SK-N-SH (cell line): ENCODE data around the gene KCTD3. TPM values are rescaled to one million over a fixed set of nuclear protein-coding genes. Genes with fewer than 3 reads are reported as not detected.

Experiments
- CTCF ChIA-PET: fragments of 300-600, 350-600 bp; formaldehyde crosslinking; extraction: SDS; loops from one replicate; lab custom pipeline; 2021; lab: Yijun Ruan, JAX
- POLR2A ChIA-PET: fragments of 350-600 bp; sonication (Branson Sonifier 250); formaldehyde crosslinking; extraction: SDS; loops from one replicate; lab custom pipeline; 2020; ENCODE audit warnings: antibody characterized with exemption, inconsistent platforms; lab: Yijun Ruan, JAX
- DNase-seq: peaks from one replicate; pipeline ENCODE4 v3.0.0; 2012
- H2AFZ ChIP-seq: fragments of 200-600 bp; sonication (generic); 2 replicates; pipeline ENCODE4 v1.8.1; 2016; ENCODE audit warnings: antibody characterized with exemption, mild to moderate bottlenecking, low read depth
- H3F3A ChIP-seq: fragments of 200-600 bp; sonication (generic); replicated peaks from 2 replicates; pipeline ENCODE3; 2016; ENCODE audit warnings: antibody characterized with exemption, mild to moderate bottlenecking; ENCODE audit not compliant: insufficient read depth
- H3K27ac ChIP-seq, 2 experiments: fragments of 200-500 bp in 1 of 2; fragments of 200-600 bp in 1 of 2; sonication (Bioruptor generic) in 1 of 2; sonication (generic), shearing (Covaris generic) in 1 of 2; 2 replicates each; pipeline versions ENCODE4 v1.5.1 to v1.6.1; 2014 to 2016; ENCODE audit warnings: low read depth in 2 of 2, inconsistent platforms in 1 of 2, low read length in 1 of 2, mild to moderate bottlenecking in 1 of 2, mixed read lengths in 1 of 2
- H3K27me3 ChIP-seq: fragments of 200-600 bp; sonication (generic), shearing (Covaris generic); 2 replicates; pipeline ENCODE4 v1.6.1; 2016; ENCODE audit warnings: mixed run types; ENCODE audit not compliant: insufficient read depth
- H3K36me3 ChIP-seq, 2 experiments: fragments of 200-500 bp in 1 of 2; fragments of 200-600 bp in 1 of 2; sonication (Bioruptor generic) in 1 of 2; sonication (generic) in 1 of 2; replicated peaks in 1 of 2; 2 replicates each; pipeline versions ENCODE3 to v1.5.1; 2014 to 2016; ENCODE audit warnings: low read length in 1 of 2, mild to moderate bottlenecking in 1 of 2; ENCODE audit not compliant: insufficient read depth in 2 of 2, control insufficient read depth in 1 of 2
- H3K4me1 ChIP-seq, 2 experiments: fragments of 200-500 bp in 1 of 2; fragments of 200-600 bp in 1 of 2; sonication (Bioruptor generic) in 1 of 2; sonication (generic), shearing (Covaris generic) in 1 of 2; 2 replicates each; pipeline versions ENCODE4 v1.5.1 to v1.6.1; 2014 to 2016; ENCODE audit warnings: low read depth in 1 of 2, low read length in 1 of 2, mixed run types in 1 of 2; ENCODE audit not compliant: insufficient read depth in 2 of 2, control insufficient read depth in 1 of 2
- H3K4me2 ChIP-seq: fragments of 200-600 bp; sonication (generic), shearing (Covaris generic); 2 replicates; pipeline ENCODE4 v1.6.1; 2017; ENCODE audit warnings: mixed run types
- H3K4me3 ChIP-seq, 2 experiments: fragments of 200-500 bp in 1 of 2; fragments of 200-600 bp in 1 of 2; sonication (Bioruptor generic) in 1 of 2; sonication (generic), shearing (Covaris generic) in 1 of 2; 2 replicates each; pipeline versions ENCODE4 v1.5.1 to v1.8.1; 2014 to 2016; ENCODE audit warnings: low read depth in 2 of 2, inconsistent platforms in 1 of 2, low read length in 1 of 2, mild to moderate bottlenecking in 1 of 2, mixed read lengths in 1 of 2, moderate library complexity in 1 of 2
- H3K79me2 ChIP-seq: fragments of 200-600 bp; sonication (generic); 2 replicates; pipeline ENCODE4 v1.8.1; 2017; ENCODE audit warnings: mild to moderate bottlenecking; ENCODE audit not compliant: insufficient read depth
- H3K9ac ChIP-seq: fragments of 200-600 bp; sonication (generic); 2 replicates; pipeline ENCODE4 v1.6.1; 2017; ENCODE audit warnings: mixed run types
- H3K9me2 ChIP-seq: fragments of 200-600 bp; sonication (generic); 2 replicates; pipeline ENCODE4 v1.6.1; 2017; ENCODE audit warnings: mixed run types
- H3K9me3 ChIP-seq: fragments of 200-600 bp; sonication (generic); 2 replicates; pipeline ENCODE4 v1.6.1; 2017; ENCODE audit warnings: mixed run types, mild to moderate bottlenecking, moderate library complexity
- H4K20me1 ChIP-seq: fragments of 200-600 bp; sonication (generic); 2 replicates; pipeline ENCODE4 v1.6.1; 2017; ENCODE audit warnings: mild to moderate bottlenecking, mixed run types; ENCODE audit not compliant: insufficient read depth
- CHD2 ChIP-seq: fragments of 150-350 bp; IDR thresholded peaks from 2 replicates; pipeline ENCODE4 v1.6.1; 2018; ENCODE audit warnings: low read length; ENCODE audit not compliant: partially characterized antibody
- ELF1 ChIP-seq: IDR thresholded peaks from 2 replicates; pipeline ENCODE4 v1.4.0; 2012
- FOSL2 ChIP-seq: IDR thresholded peaks from 2 replicates; pipeline ENCODE4 v1.4.0; 2012; ENCODE audit warnings: low read depth, mild to moderate bottlenecking, moderate library complexity, borderline replicate concordance
- FOXM1 ChIP-seq: IDR thresholded peaks from 2 replicates; pipeline ENCODE4 v1.4.0; 2012; ENCODE audit warnings: low read depth, mild to moderate bottlenecking
- JUND ChIP-seq: IDR thresholded peaks from 2 replicates; pipeline ENCODE4 v1.4.0; 2012
- MEF2A ChIP-seq: IDR thresholded peaks from 2 replicates; pipeline ENCODE4 v1.4.0; 2012; ENCODE audit warnings: low read depth, borderline replicate concordance
- MXI1 ChIP-seq: IDR thresholded peaks from 2 replicates; pipeline ENCODE4 v1.6.1; 2012; ENCODE audit warnings: mild to moderate bottlenecking, low read depth, low read length, improper control_type of control experiment
- NRF1 ChIP-seq: IDR thresholded peaks from 2 replicates; pipeline ENCODE4 v1.6.1; 2012; ENCODE audit warnings: low read depth, mild to moderate bottlenecking, low read length
- PBX3 ChIP-seq: IDR thresholded peaks from 2 replicates; pipeline ENCODE4; 2012
- POLR2AphosphoS5 ChIP-seq: IDR thresholded peaks from 2 replicates; pipeline ENCODE4 v1.6.1; 2012; ENCODE audit warnings: low read depth, low read length
- RCOR1 ChIP-seq: fragments of 150-350 bp; IDR thresholded peaks from 2 replicates; pipeline ENCODE4 v1.6.1; 2017; ENCODE audit warnings: antibody characterized with exemption, low read length
- RFX5 ChIP-seq: IDR thresholded peaks from 2 replicates; pipeline ENCODE4 v1.6.1; 2012; ENCODE audit warnings: mild to moderate bottlenecking, improper control_type of control experiment, low read length
- SIN3A ChIP-seq: IDR thresholded peaks from 2 replicates; pipeline ENCODE4 v1.6.1; 2012; ENCODE audit warnings: low read depth, mild to moderate bottlenecking, low read length, moderate library complexity, borderline replicate concordance
- TAF1 ChIP-seq: IDR thresholded peaks from 2 replicates; pipeline ENCODE4 v1.6.1; 2012; ENCODE audit warnings: low read depth, mild to moderate bottlenecking, low read length, moderate library complexity, borderline replicate concordance
- TEAD4 ChIP-seq: IDR thresholded peaks from 2 replicates; pipeline ENCODE4 v1.4.0; 2012; ENCODE audit warnings: mild to moderate bottlenecking, borderline replicate concordance; ENCODE audit not compliant: insufficient read depth
- USF2 ChIP-seq: fragments of 150-350 bp; IDR thresholded peaks from 2 replicates; pipeline ENCODE4 v1.6.1; 2017; ENCODE audit warnings: antibody characterized with exemption, low read length, low read depth, borderline replicate concordance
- ZBTB33 ChIP-seq: IDR thresholded peaks from 2 replicates; pipeline ENCODE4 v1.4.0; 2012; ENCODE audit warnings: low read depth, borderline replicate concordance
- WGBS: methylation state at CpG from one replicate; pipeline ENCODE4 v1.1.6; 2017; ENCODE audit warnings: low lambda C conversion rate; 5-methylcytosine and 5-hydroxymethylcytosine counted together
- polyA plus RNA-seq, 3 experiments: library from polyadenylated mRNA; depleted of rRNA; stranded (reverse); fragments of >200 nt; gene quantifications; 2 replicates each; pipeline ENCODE4 v1.2.3, GENCODE V29; 2012
- TF ChIP-seq, protein P1 (sequence below): fragments of 200-600 bp; sonication (generic); IDR thresholded peaks from 2 replicates; pipeline ENCODE4 v1.6.1; 2017; ENCODE audit warnings: antibody characterized with exemption, mild to moderate bottlenecking, moderate library complexity

The KCTD3 gene
- polyA plus RNA-seq, 1 of the 3 experiments (the other 2 are of a cell fraction), result 34.8 TPM

DNA sequence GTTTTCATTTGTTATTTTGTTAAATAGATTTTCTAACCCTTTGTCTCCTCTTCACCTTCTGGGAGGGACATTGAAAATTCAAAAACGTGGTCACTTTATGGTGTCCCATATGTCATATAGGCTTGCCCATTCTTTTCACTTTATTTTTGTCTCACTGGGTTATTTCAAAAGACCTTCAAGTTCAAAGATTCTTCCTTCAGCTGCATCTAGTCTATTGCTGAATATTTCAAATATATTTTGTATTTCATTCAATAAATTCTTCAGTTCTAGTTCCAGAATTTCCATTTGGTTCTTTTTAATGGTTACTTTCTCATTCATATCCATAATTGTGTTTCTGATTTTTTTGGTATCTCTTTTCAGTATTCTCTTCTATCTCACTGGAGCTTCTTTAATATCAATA is 11.6 kb upstream of the KCTD3 start:
- WGBS, result 2% methylated on average over 1 of the region's 1 CpG
- no peak overlapping the region for H2AFZ ChIP-seq
- no peaks in the 10 kb centered on the region for H3K79me2 ChIP-seq
- no peaks in the 10 kb centered on the region for H3K36me3 ChIP-seq
- no peaks in the 10 kb centered on the region for H3F3A ChIP-seq
- no peaks in the 10 kb centered on the region for H3K4me1 ChIP-seq
- H3K4me3 ChIP-seq, result no peak overlapping the region
- ChIA-PET CTCF (no interaction called here), POLR2A (no interaction called here)
- H3K9ac ChIP-seq, result no peak overlapping the region
- no peak for DNase-seq
- H3K9me2 ChIP-seq, result no peaks in the 10 kb centered on the region; the same call in 1 of the 2 replicates
- no peak overlapping the region for H3K4me2 ChIP-seq
- H3K9me3 ChIP-seq, result no peaks in the 10 kb centered on the region; the same call in 1 of the 2 replicates
- no peak for TF ChIP-seq TAF1
- no peak for TF ChIP-seq NRF1
- no peak for TF ChIP-seq FOXM1
- TF ChIP-seq POLR2AphosphoS5, result no peak
- TF ChIP-seq RFX5, result no peak
- TF ChIP-seq MXI1, result no peak
- no peak for TF ChIP-seq JUND
- no peak for TF ChIP-seq USF2
- TF ChIP-seq, protein P1, sequence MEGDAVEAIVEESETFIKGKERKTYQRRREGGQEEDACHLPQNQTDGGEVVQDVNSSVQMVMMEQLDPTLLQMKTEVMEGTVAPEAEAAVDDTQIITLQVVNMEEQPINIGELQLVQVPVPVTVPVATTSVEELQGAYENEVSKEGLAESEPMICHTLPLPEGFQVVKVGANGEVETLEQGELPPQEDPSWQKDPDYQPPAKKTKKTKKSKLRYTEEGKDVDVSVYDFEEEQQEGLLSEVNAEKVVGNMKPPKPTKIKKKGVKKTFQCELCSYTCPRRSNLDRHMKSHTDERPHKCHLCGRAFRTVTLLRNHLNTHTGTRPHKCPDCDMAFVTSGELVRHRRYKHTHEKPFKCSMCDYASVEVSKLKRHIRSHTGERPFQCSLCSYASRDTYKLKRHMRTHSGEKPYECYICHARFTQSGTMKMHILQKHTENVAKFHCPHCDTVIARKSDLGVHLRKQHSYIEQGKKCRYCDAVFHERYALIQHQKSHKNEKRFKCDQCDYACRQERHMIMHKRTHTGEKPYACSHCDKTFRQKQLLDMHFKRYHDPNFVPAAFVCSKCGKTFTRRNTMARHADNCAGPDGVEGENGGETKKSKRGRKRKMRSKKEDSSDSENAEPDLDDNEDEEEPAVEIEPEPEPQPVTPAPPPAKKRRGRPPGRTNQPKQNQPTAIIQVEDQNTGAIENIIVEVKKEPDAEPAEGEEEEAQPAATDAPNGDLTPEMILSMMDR, result no peak
- TF ChIP-seq TEAD4, result no peak
- no peak for TF ChIP-seq ZBTB33
- H4K20me1 ChIP-seq, result no peaks in the 10 kb centered on the region
- H3K27me3 ChIP-seq, result no peaks in the 10 kb centered on the region
- no peak overlapping the region for H3K27ac ChIP-seq

GRCh38 chr1:215556996-215557395 is 10.1 kb upstream of the KCTD3 start:
- no peak overlapping the region for H3K4me2 ChIP-seq
- H3F3A ChIP-seq, result no peaks in the 10 kb centered on the region
- TF ChIP-seq MXI1, result no peak
- no peak for TF ChIP-seq SIN3A
- TF ChIP-seq CHD2, result no peak
- no peak for TF ChIP-seq RCOR1
- TF ChIP-seq TEAD4, result no peak
- TF ChIP-seq MEF2A, result no peak
- no peak for TF ChIP-seq ELF1
- no peak for TF ChIP-seq PBX3
- TF ChIP-seq POLR2AphosphoS5, result no peak
- no peak for TF ChIP-seq FOXM1
- no peak for TF ChIP-seq JUND
- TF ChIP-seq FOSL2, result no peak
- no peak for DNase-seq
- no peaks in the 10 kb centered on the region; the same call in 1 of the 2 replicates for H3K9me3 ChIP-seq
- H3K9me2 ChIP-seq, result no peaks in the 10 kb centered on the region; the same call in 1 of the 2 replicates
- H3K4me3 ChIP-seq, result no peak overlapping the region
- CTCF ChIA-PET, result interaction anchor here (0.5 to 1.4 kb wide), 2 partner anchors 11 to 837 kb away, joined by 3 read pairs; no protein-coding TSS in a partner anchor
- no peaks in the 10 kb centered on the region for H3K4me1 ChIP-seq
- POLR2A ChIA-PET, result no interaction called here
- no peak overlapping the region for H3K27ac ChIP-seq
- H3K27me3 ChIP-seq, result no peaks in the 10 kb centered on the region
- 40% methylated on average over 1 of the region's 2 CpGs for WGBS
- no peaks in the 10 kb centered on the region for H4K20me1 ChIP-seq
- no peak overlapping the region for H3K9ac ChIP-seq
- H3K79me2 ChIP-seq, result no peaks in the 10 kb centered on the region
- no peak overlapping the region for H2AFZ ChIP-seq
- H3K36me3 ChIP-seq, result no peaks in the 10 kb centered on the region
